ENCODE measurements around the gene TRPM4.

The TRPM4 gene

GRCh38 chr19:49231804-49232203 is 74.2 kb downstream of the TRPM4 start:
- DNase-seq (ENCODE audit: low read depth in 2 of 2), result no peak

- no peak for DNase-seq (ENCODE audit: low read depth in 2 of 2)
Observed at GRCh38 chr19:49233163-49233562, 75.6 kb downstream of the TRPM4 start.

DNA sequence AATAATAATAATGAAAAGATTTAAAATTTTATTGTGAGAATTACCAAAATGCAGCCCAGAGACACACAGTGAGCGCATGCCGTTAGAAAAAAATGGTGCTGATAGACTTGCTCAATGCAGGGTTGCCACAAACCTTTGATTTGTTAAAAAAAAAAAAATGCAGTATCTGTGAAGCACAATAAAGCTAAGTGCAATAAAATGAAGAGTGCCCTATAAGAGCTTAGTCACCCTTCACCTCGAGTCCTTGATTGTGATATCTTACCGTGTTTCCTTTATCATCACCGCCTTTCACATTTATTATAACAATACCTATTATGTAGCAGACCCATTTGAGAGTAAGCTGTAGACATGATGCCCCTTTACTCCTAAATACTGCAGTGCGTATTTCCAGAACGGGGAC is 84.2 kb downstream of the TRPM4 start:
- DNase-seq (ENCODE audit: low read depth in 2 of 2), result no peak

DNA sequence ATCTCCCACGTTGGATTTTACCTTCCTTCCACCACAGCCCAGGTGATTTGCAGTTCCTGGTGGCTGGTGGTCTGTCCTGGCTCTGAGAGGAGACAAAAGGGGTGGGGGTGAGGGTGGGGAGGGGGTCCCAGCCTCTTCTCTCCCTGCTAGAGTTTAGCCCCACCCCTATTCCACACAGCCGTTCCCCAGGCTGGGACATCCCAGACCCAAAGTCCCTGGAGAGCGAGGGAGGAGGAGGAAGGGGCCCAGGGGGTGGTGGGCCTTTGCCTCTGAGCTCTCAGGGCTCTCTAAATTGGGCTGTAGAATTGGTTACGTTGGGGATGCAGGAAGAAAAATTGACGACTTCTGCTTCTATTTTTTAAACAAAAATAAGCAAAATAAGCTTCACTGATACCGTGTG is 85.5 kb downstream of the TRPM4 start:
- DNase-seq (ENCODE audit: low read depth in 2 of 2), result no peak

DNA sequence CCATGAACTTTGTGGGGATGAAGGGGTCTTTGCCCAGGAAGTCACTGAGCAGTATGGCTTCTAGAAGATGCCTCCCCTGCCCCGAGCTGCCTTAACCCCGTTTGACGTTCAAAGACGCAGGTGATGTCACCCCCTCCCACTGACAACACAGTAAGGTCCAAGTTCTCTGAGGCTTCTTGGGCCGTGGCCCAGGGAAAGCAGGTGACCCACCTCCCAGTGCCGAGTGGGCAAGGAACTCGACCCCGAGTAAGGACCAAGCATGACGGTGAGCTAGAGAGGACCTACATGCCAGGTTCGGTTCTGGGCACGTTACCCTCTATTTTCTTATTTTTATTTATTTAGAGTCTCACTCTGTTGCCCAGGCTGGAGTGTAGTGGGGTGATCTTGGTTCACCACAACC is 86.1 kb downstream of the TRPM4 start:
- no peak for DNase-seq (ENCODE audit: low read depth in 2 of 2)

GRCh38 chr19:49244256-49244655 is 86.7 kb downstream of the TRPM4 start:
- no peak for DNase-seq (ENCODE audit: low read depth in 2 of 2)

DNA sequence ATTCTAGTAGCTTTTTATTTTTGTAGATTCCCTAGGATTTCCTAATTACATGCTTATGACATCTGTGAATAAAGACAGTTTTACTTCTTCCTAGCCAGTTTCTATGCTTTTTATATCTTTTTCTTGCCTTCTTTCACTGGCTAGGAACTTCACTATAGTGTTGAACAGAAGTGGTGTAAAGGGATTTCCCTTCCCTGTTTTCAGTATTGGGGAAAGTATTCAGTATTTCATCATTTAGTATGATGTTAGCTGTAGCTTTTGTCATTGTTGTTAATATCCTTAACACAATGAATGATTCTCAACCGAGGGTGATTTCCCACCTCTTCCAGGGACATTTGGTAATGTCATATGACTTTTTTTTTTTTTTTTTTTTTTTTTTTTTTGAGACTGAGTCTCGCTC is 90.1 kb downstream of the TRPM4 start:
- no peak for DNase-seq (ENCODE audit: low read depth in 2 of 2)

DNA sequence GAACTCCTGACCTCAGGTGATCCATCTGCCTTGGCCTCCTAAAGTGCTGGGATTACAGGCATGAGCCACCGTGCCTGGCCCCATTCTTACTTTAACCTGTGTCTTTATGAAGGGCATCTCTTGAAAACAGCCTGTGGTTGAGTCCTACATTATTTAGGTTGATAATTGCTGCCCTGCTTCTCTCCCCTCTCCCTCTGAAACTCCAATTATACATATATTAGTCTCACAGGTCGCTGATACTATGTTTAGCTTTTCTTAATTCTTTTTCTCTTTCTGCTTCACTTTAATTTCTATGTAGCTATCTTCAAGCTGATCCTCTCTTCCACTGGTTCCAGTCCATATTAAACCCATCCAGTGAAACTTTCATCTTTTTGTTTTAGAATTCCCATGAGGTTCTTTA is 92.3 kb downstream of the TRPM4 start:
- DNase-seq (ENCODE audit: low read depth in 2 of 2), result no peak

GRCh38 chr19:49255674-49256073 is 98.1 kb downstream of the TRPM4 start:
- no peak for DNase-seq (ENCODE audit: low read depth in 2 of 2)

DNA sequence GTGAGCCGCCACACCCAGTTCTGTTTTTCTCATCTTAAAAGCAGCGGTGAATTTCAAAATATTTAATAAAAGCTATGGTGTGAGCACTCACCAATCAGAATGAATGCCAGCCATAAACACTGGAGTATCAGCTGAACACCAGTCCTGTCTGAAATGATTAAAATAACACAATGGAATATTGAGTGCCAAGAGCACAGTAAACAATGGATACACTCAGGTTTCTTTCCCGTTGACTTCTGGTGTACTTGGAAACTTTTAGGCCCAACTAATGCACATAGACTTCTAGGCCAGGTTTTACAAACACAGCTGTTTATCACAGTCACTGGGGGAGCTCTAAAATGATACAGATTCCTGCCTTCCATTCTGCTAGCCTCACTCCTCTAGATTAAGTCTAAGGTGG is 99.1 kb downstream of the TRPM4 start:
- no peak for DNase-seq (ENCODE audit: low read depth in 2 of 2)
